Aorta (tissue), 5 donors: ENCODE measurements around the gene ZNF646. TPM values are rescaled to one million over a fixed set of nuclear protein-coding genes. Genes with fewer than 3 reads are reported as not detected.

ENCODE experiments used
- ATAC-seq: fragments of 200-7000 bp; cut with Tn5 transposase; one replicate; pipeline ENCODE4 v1.9.1; 2022; ENCODE audit warnings: moderate library complexity; ENCODE audit not compliant: low FRiP score
- DNase-seq, 2 donors: peaks; one replicate each; pipeline ENCODE4 v3.0.0-alpha.2; 2020
- H3K27ac ChIP-seq, 2 donors: one replicate each; pipeline ENCODE4 v1.5.1; 2013; ENCODE audit warnings: low read length in 2 of 2, mild to moderate bottlenecking in 2 of 2, moderate library complexity in 2 of 2, control low read depth in 1 of 2, inconsistent platforms in 1 of 2, low read depth in 1 of 2
- H3K27me3 ChIP-seq, 2 donors: one replicate each; pipeline ENCODE4 v1.6.1; 2013; ENCODE audit warnings: control low read depth in 1 of 2, low read length in 1 of 2, mild to moderate bottlenecking in 1 of 2, moderate library complexity in 1 of 2; ENCODE audit not compliant: insufficient read depth in 2 of 2, control insufficient read depth in 1 of 2
- H3K36me3 ChIP-seq, 2 donors: one replicate each; pipeline ENCODE4 v1.6.1; 2013; ENCODE audit warnings: control low read depth in 1 of 2, low read length in 1 of 2, mild to moderate bottlenecking in 1 of 2; ENCODE audit not compliant: insufficient read depth in 2 of 2, control insufficient read depth in 1 of 2
- H3K4me1 ChIP-seq, 2 donors: one replicate each; pipeline ENCODE4 v1.6.1; 2013; ENCODE audit warnings: low read length in 2 of 2, control low read depth in 1 of 2, mild to moderate bottlenecking in 1 of 2, moderate library complexity in 1 of 2; ENCODE audit not compliant: insufficient read depth in 2 of 2, control insufficient read depth in 1 of 2
- H3K4me3 ChIP-seq, 2 donors: one replicate each; pipeline ENCODE4 v1.5.1; 2013; ENCODE audit warnings: low read length in 2 of 2, control low read depth in 1 of 2, mild to moderate bottlenecking in 1 of 2
- H3K9me3 ChIP-seq: one replicate; pipeline ENCODE4 v1.6.1; 2013; ENCODE audit warnings: mild to moderate bottlenecking, low read length; ENCODE audit not compliant: control insufficient read depth
- WGBS, 2 donors: extraction: QIAGEN DNeasy Blood & Tissue Kit; methylation state at CpG; one replicate each; pipeline ENCODE4 v1.1.7; 2013; 5-methylcytosine and 5-hydroxymethylcytosine counted together
- intact Hi-C, 2 donors: fragments of 100-400 bp; cut with DNase I; formaldehyde crosslinking; loops; one replicate each; pipeline versions ENCODE4 v1.14.2 to v1.15.0; 2022
- polyA plus RNA-seq, 2 donors: library from polyadenylated mRNA; stranded (reverse); fragments of 200-250 nt; gene quantifications; one replicate each; pipeline ENCODE4 v1.2.3, GENCODE V29; 2013
- total RNA-seq, 2 donors: library from RNA; stranded (reverse); fragmentation: NEBNext Ultra II Directional; extraction: Animal tissue kit (Norgen Biotek cat#: 25700); gene quantifications; one replicate each; pipeline ENCODE4 v1.2.1, GENCODE V29; 2021
- donor health status: healthy with polysubstance abuse.
- donor health status: Bipolar disorder and iron deficiency.
- donor health status: DM: no; HTN: no; CAD: no.
- donor health status: DM: no; HTN: no; CAD: no.
- donor health status: DM: yes; HTN: yes; CAD: no.

ZNF646 gene
- total and polyA plus RNA-seq, 4 donors, result 1.6 to 15.0 (median 8.6) TPM

DNA sequence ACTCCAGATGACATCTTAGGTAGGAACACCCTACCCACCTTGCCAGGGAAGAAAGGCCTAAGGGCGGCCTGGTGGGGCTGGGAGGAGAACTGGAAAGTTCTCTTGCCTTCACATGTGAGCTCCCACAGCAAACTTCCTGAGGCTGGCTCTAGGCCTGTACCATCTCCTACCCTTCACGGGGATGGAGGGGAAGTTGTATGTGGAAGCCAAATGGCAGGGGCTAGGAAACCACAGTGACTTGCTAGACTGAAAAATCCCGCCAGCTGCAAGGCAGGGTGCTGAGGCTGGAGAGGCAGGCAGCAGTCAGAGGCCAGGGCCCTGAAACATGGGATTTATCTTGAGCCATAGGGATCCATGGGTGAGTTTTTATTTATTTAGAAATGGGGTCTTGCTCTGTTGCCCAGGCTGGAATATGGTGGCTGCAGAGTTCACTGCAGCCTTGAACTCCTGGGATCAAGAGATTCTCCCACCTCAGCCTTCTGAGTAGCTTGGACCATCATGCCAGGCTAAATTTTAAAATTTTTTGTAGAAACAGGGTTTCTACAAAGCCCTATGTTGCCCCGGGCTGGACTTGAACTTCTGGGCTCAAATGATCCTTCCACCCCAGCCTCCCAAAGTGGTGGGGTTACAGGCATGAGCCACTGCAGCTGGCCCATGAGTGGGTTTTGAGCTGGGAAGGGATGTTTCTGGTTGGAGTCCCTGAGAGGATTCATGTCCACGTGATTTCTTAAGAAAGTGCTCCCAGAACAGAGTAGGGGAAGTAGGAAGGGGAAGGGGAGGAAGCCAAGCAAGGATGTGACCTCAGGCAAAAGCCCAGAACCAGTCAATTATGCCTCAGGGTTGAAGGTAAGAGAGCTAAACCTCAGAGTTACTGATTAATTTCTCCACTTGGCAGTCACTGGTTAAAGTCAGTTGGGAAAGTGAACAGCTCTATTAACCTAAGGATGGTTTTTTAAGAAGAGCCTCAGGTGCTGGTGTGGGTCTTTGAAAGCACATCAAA, 39.2 kb downstream of the ZNF646 start:
- peak overlapping the region in 1 of 2 donors; percentile 23 for H3K27ac ChIP-seq
- intact Hi-C loops, result no loop called here

DNA sequence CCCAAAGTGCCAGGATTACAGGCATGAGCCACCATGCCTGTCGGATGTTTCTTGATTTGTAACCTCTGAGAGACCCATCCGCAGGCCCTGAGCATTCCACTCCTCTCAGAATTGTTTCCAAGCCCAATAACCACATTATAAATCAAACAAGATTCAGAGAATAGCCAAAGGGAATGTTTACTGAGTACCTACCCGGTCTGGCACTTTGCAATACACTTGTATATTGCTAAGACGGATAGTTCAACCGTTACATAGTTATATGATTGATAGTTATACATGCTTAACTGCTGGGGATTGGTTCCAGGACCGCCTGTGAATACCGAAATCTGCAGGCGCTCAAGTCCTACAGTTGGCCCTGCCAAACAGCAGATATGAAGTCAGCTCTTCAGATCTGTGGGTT, 40.2 kb downstream of the ZNF646 start:
- H3K27me3 ChIP-seq, result no peaks in the 10 kb centered on the region
- intact Hi-C loops, result no loop called here
- 56 to 67% methylated on average over 8 of the region's 8 CpGs for WGBS, 2 donors
- peaks cover 0 to 4% of the 10 kb centered on the region in 2 donors for H3K4me1 ChIP-seq
- no peak for DNase-seq
- no peak overlapping the region for H3K27ac ChIP-seq
- no peaks in the 10 kb centered on the region for H3K9me3 ChIP-seq
- H3K36me3 ChIP-seq, result no peaks in the 10 kb centered on the region
- no peak for ATAC-seq
- no peak overlapping the region for H3K4me3 ChIP-seq

More for the DNA sequence above, 39.2 kb downstream of the ZNF646 start:
- Histone ChIP-seq H3K9me3 (no peaks in the 10 kb centered on the region), H3K4me1 (peaks cover 0 to 1% of the 10 kb centered on the region in 2 donors), H3K27me3 (no peaks in the 10 kb centered on the region), H3K4me3 (no peak overlapping the region), H3K36me3 (no peaks in the 10 kb centered on the region)
- ATAC-seq (no peak), DNase-seq (no peak)
- WGBS, 2 donors, result 62 to 64% methylated on average over 5 of the region's 5 CpGs

DNA sequence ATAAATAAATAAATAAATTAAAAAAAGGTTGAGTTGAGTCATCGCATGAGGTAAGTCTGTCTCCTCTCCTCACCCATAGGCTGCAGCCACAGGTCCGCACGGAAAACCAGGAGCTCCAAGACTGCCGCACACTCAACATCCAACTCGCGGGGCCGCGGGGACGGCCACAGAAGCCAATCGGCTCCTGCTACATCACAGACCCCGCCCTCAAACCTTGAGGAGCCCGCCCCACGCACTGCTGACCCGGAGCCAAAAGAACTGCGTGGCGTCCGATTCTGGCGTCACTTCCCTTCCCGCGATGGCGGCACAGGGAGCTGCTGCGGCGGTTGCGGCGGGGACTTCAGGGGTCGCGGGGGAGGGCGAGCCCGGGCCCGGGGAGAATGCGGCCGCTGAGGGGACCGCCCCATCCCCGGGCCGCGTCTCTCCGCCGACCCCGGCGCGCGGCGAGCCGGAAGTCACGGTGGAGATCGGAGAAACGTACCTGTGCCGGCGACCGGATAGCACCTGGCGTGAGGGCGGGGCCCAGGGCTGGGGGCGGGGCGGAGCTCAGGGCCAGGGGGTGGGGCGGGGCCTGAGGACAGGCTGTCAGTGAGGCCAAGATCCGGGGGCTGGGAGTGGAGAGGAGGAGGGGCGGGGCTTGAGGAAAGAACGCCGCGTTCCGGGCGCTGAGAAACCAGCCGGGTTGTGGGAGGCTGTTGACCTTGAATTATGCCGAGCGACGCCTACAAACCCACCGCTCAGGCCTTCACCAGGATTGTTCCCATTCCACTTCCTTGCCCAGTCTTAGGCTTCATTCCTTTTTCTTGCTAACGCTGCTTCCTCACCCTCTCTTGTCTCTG, 43.4 kb downstream of the ZNF646 start, which contains the start of gene KAT8:
KAT8 (plus strand) TSS at position 281 of the 839 bp plus-strand sequence; CDS start at position 299, 18 bp downstream.
- Histone ChIP-seq H3K27ac (peak within 1 kb of the TSS; percentile 84 to 94), H3K27me3 (no peaks in the 10 kb centered on the region), H3K36me3 (peaks cover 1 to 5% of the 10 kb centered on the region in 2 donors), H3K4me3 (peak within 1 kb of the TSS; percentile 63 to 94), H3K4me1 (peaks cover 0 to 4% of the 10 kb centered on the region in 2 donors), H3K9me3 (no peaks in the 10 kb centered on the region)
- peak; percentile 97 for ATAC-seq
- intact Hi-C loops, result loop anchor here in 1 of 2 donors (1.0 kb wide), 1 partner anchor 43 kb away; the partner anchor contains the start of genes ZNF646 and ZNF668
- WGBS, 2 donors, result 1% methylated on average over 42 to 68 of the region's 68 CpGs
- peak; percentile 99 for DNase-seq

DNA sequence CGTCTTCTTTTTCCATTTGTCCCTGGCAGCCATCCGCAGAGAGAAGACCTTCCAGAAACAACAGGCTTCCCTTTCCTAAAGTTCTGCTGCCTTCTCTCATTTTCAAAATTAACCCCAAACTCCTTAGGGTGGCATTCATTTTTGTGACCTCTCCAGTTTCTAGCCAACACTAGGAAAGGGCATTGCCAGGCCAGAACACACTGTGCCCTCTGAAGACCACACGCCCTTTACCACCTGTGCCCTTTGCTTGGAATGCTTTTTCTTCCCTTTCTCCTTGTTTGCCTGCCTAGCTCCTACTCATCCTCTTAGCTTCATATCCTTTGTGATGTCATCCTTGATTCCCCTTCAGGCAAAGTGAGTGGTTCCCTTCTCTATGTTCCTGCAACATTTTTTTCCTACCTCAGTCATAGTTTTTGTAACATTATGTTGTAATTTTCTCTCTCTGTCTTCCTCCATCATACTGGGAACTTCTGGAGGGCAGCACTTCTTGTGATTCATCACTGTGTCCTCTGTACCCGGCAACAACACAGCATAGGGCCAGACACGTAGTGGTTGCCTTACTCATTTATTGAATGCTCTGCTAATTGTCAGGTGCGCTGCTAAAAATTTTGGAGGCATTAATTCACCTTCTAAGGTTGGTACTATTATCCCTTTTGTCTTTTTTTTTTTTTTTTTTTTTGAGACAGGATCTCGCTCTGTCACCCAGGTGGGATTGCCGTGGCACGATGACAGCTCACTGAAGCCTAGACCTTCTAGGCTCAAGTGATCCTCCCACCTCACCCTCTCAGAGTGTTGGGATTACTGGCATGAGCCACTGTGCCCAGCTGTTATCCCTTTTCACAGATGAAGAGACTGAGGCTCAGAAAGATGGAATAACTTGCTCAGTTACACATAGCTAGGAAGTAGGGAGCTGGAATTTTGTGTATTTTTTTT, 44.3 kb downstream of the ZNF646 start:
- no peaks in the 10 kb centered on the region for H3K9me3 ChIP-seq
- H3K4me1 ChIP-seq, result peaks cover 0 to 4% of the 10 kb centered on the region in 2 donors
- peak overlapping the region; percentile 34 to 77 for H3K4me3 ChIP-seq
- ATAC-seq (no peak), DNase-seq (no peak)
- peaks cover 1 to 5% of the 10 kb centered on the region in 2 donors for H3K36me3 ChIP-seq
- 49 to 53% methylated on average over 9 of the region's 9 CpGs for WGBS, 2 donors
- no peaks in the 10 kb centered on the region for H3K27me3 ChIP-seq
- intact Hi-C loops, result no loop called here
- peak overlapping the region; percentile 84 to 93 for H3K27ac ChIP-seq

DNA sequence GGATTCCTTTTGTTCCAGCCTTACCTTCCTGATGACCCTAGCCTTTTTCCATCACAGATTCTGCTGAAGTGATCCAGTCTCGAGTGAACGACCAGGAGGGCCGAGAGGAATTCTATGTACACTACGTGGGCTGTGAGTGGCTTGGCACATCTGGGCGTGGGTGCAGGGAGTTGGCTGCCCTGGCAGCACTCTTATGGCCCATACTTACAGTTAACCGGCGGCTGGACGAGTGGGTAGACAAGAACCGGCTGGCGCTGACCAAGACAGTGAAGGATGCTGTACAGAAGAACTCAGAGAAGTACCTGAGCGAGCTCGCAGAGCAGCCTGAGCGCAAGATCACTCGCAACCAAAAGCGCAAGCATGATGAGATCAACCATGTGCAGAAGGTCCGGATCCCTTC, 45.9 kb downstream of the ZNF646 start:
- no peaks in the 10 kb centered on the region for H3K27me3 ChIP-seq
- no peak overlapping the region for H3K4me3 ChIP-seq
- WGBS, 2 donors, result 90 to 92% methylated on average over 16 of the region's 16 CpGs
- no peak overlapping the region for H3K27ac ChIP-seq
- intact Hi-C loops, result no loop called here
- DNase-seq, result no peak
- H3K36me3 ChIP-seq, result peaks cover 1 to 5% of the 10 kb centered on the region in 2 donors
- no peak for ATAC-seq
- peaks cover 0 to 4% of the 10 kb centered on the region in 2 donors for H3K4me1 ChIP-seq
- H3K9me3 ChIP-seq, result no peaks in the 10 kb centered on the region

DNA sequence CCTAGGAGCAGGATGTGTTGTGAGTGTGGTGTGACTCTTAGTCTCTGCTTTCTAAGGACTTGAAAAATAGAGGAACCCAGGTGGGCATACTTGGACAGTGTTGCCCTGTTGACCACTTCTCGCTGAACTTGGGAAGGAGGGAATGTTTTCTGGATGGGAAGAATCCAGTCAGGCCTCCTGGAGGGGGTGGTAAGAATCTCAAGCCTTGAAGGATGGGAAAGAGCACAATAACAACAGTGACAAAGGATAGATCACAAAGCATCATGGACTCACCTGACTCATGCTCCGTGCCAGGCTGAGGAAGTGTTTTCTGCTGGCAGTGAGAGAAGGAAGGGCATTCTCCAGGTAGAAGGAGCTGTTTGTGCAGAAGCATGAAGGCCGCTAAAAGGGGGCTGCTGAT, 51.6 kb downstream of the ZNF646 start:
- intact Hi-C loops, result no loop called here
- H3K27ac ChIP-seq, result no peak overlapping the region
- 93 to 95% methylated on average over 3 of the region's 3 CpGs for WGBS, 2 donors

DNA sequence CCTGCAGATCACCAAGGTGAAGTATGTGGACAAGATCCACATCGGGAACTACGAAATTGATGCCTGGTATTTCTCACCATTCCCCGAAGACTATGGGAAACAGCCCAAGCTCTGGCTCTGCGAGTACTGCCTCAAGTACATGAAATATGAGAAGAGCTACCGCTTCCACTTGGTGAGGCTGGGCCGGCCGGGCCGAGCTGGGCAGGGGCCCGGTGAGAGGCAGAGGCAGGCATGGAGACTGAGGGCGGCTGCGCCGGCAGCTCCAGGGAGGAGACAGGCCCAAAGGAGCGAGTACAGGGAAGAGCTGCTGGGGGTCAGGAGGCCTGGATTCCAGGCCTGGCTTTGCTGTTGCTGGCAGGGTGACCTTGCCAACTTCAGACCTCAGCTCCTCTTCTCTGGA, 53.0 kb downstream of the ZNF646 start:
- 91 to 92% methylated on average over 13 of the region's 13 CpGs for WGBS, 2 donors
- Histone ChIP-seq H3K4me3 (no peak overlapping the region), H3K4me1 (no peaks in the 10 kb centered on the region), H3K27ac (no peak overlapping the region), H3K27me3 (no peaks in the 10 kb centered on the region), H3K9me3 (no peaks in the 10 kb centered on the region), H3K36me3 (peaks cover 0 to 8% of the 10 kb centered on the region in 2 donors)
- DNase-seq, result no peak
- intact Hi-C loops, result no loop called here
- ATAC-seq, result no peak

More for the DNA sequence above, 51.6 kb downstream of the ZNF646 start:
- Histone ChIP-seq H3K9me3 (no peaks in the 10 kb centered on the region), H3K4me3 (no peak overlapping the region), H3K27me3 (no peaks in the 10 kb centered on the region), H3K4me1 (no peaks in the 10 kb centered on the region), H3K36me3 (peaks cover 2 to 5% of the 10 kb centered on the region in 2 donors)
- no peak for ATAC-seq
- no peak for DNase-seq
